Activated CD8-positive, alpha-beta T cell treated with anti-CD3 and anti-CD28 coated beads for 36 hours (primary cell): Measurements from ENCODE around the gene LARP1B. TPM values are rescaled to one million over a fixed set of nuclear protein-coding genes. Genes with fewer than 3 reads are reported as not detected.
A peak's percentile ranks its signal among the peaks of the same experiment; 100 is the strongest.
"Not testable (repeated sequence)": the region's sequence is repeated elsewhere in the genome, so short reads cannot be mapped to it uniquely, and the experiment has no call there.

Experiments used
- ATAC-seq: fragments of 200-7000 bp; cut with Tn5 transposase; one replicate; pipeline ENCODE4 v1.10.0; 2021; ENCODE audit warnings: mild to moderate bottlenecking, moderate library complexity
- CTCF ChIA-PET: fragments of 350-600 bp; sonication (Branson Sonifier 250); formaldehyde crosslinking; loops from one replicate; lab custom pipeline; 2021; ENCODE audit warnings: antibody characterized with exemption; lab: Charles Lee
- POLR2A ChIA-PET: fragments of 350-600 bp; sonication (Branson Sonifier 250); formaldehyde crosslinking; loops from one replicate; lab custom pipeline; 2021; ENCODE audit warnings: antibody characterized with exemption; lab: Charles Lee
- DNase-seq: peaks from one replicate; pipeline ENCODE4 v3.0.0-alpha.2; 2020
- H3K27ac Mint-ChIP-seq: one replicate; pipeline ENCODE4 v1.8.0; 2021; ENCODE audit warnings: mild to moderate bottlenecking, mixed read lengths
- H3K27me3 Mint-ChIP-seq: one replicate; pipeline ENCODE4 v1.8.0; 2021; ENCODE audit warnings: mixed read lengths
- H3K36me3 Mint-ChIP-seq: one replicate; pipeline ENCODE4 v1.8.0; 2021; ENCODE audit warnings: low read depth, mixed read lengths
- H3K4me1 Mint-ChIP-seq: one replicate; pipeline ENCODE4 v1.8.0; 2021; ENCODE audit warnings: low read depth, mixed read lengths
- H3K4me3 Mint-ChIP-seq: one replicate; pipeline ENCODE4 v1.8.0; 2021; ENCODE audit warnings: mild to moderate bottlenecking, moderate library complexity, mixed read lengths
- H3K9me3 Mint-ChIP-seq: one replicate; pipeline ENCODE4 v1.8.0; 2021; ENCODE audit warnings: mixed read lengths
- intact Hi-C: fragments of 100-400 bp; cut with micrococcal nuclease; formaldehyde crosslinking; loops from one replicate; pipeline ENCODE4 v1.10.0; 2022
- total RNA-seq, 2 experiments: library from RNA; stranded (reverse); gene quantifications; one replicate each; pipeline ENCODE4 v1.2.3, GENCODE V29; 2021
- TF ChIP-seq, protein P1 (sequence below): fragments of 200-600 bp; IDR thresholded peaks from one replicate; pipeline ENCODE4 v1.8.0; 2022; ENCODE audit warnings: antibody characterized with exemption, mild to moderate bottlenecking

The LARP1B gene
- total RNA-seq, 2 experiments from 2014 or later = 23.8 to 23.9 TPM

DNA sequence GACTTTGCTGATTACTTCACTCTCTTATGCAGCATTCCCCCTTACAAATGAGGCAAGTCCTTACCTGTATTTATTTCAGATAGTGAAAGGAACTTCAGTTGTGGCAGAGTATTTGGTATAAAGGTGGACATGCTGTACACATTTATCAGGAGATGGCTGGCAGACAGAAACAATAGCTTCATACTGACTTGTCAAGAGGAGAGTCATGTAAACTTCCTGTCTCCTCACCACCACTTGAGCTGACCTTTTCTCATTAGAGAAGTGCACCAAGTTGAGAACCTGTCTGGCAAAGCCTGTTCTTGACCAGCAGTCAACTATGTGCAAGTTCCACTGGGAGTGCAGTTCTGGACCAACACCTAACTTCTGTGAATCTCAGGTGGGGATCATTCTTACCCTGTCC, 80.8 kb downstream of the LARP1B start:
- ChIA-PET CTCF (no interaction called here), POLR2A (no interaction called here)
- Mint-ChIP-seq H3K36me3 (peaks cover 18% of the 10 kb centered on the region), H3K27ac (no peak overlapping the region), H3K27me3 (no peaks in the 10 kb centered on the region), H3K4me1 (no peaks in the 10 kb centered on the region), H3K4me3 (no peak overlapping the region), H3K9me3 (peaks cover 10% of the 10 kb centered on the region)
- DNase-seq (no peak), ATAC-seq (no peak)
- TF ChIP-seq, protein P1, sequence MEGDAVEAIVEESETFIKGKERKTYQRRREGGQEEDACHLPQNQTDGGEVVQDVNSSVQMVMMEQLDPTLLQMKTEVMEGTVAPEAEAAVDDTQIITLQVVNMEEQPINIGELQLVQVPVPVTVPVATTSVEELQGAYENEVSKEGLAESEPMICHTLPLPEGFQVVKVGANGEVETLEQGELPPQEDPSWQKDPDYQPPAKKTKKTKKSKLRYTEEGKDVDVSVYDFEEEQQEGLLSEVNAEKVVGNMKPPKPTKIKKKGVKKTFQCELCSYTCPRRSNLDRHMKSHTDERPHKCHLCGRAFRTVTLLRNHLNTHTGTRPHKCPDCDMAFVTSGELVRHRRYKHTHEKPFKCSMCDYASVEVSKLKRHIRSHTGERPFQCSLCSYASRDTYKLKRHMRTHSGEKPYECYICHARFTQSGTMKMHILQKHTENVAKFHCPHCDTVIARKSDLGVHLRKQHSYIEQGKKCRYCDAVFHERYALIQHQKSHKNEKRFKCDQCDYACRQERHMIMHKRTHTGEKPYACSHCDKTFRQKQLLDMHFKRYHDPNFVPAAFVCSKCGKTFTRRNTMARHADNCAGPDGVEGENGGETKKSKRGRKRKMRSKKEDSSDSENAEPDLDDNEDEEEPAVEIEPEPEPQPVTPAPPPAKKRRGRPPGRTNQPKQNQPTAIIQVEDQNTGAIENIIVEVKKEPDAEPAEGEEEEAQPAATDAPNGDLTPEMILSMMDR = no peak
- intact Hi-C loops = no loop called here

DNA sequence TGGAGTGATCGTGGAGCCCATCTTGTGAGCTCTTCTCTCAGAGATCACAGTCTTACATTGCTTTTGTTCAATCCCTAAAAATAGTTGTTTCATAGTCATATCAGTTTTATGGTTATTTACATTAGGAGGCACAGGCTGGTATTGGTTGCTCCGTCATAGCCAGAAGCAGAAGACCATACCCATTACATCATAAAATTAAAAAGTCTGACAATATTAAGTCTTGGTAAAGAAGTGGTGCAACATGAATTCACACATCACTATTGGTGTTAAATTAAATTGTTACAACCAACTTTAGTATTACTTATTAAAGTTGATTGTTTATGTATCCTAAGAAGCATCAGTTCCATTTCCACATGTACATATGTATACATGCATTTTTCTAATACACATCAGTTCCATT, 84.6 kb downstream of the LARP1B start:
- H3K27me3 Mint-ChIP-seq = no peaks in the 10 kb centered on the region
- CTCF ChIA-PET = no interaction called here
- peaks cover 18% of the 10 kb centered on the region for H3K36me3 Mint-ChIP-seq
- TF ChIP-seq, protein P1 = no peak
- H3K4me3 Mint-ChIP-seq = no peak overlapping the region
- H3K9me3 Mint-ChIP-seq = peaks cover 10% of the 10 kb centered on the region
- ATAC-seq = no peak
- H3K4me1 Mint-ChIP-seq = no peaks in the 10 kb centered on the region
- H3K27ac Mint-ChIP-seq = no peak overlapping the region
- POLR2A ChIA-PET = no interaction called here
- no peak for DNase-seq
- intact Hi-C loops = no loop called here

DNA sequence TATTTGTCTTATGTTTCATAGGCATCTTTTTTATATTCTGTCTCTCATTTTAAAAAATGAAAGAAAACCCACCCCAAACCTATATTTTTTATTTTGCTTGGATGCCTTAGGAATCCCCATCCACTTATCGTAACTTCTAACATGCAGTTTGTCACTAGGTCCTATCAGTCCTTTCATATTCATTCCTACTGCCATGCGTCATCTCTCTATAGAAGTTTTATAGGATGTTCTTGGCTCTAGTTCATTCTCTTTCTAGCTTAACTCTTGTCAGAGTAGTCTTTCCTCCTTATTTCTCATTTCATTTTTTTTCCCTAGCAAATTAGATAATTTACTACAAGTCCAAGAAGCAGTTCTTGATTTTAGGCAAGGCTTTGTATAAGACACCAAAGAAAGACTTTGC, 92.7 kb downstream of the LARP1B start:
- Mint-ChIP-seq H3K4me1 (no peaks in the 10 kb centered on the region), H3K27me3 (no peaks in the 10 kb centered on the region), H3K4me3 (no peak overlapping the region), H3K27ac (no peak overlapping the region), H3K9me3 (no peaks in the 10 kb centered on the region), H3K36me3 (peaks cover 10% of the 10 kb centered on the region)
- TF ChIP-seq, protein P1 = no peak
- ChIA-PET CTCF (no interaction called here), POLR2A (no interaction called here)
- ATAC-seq (no peak), DNase-seq (no peak)
- intact Hi-C loops = no loop called here

DNA sequence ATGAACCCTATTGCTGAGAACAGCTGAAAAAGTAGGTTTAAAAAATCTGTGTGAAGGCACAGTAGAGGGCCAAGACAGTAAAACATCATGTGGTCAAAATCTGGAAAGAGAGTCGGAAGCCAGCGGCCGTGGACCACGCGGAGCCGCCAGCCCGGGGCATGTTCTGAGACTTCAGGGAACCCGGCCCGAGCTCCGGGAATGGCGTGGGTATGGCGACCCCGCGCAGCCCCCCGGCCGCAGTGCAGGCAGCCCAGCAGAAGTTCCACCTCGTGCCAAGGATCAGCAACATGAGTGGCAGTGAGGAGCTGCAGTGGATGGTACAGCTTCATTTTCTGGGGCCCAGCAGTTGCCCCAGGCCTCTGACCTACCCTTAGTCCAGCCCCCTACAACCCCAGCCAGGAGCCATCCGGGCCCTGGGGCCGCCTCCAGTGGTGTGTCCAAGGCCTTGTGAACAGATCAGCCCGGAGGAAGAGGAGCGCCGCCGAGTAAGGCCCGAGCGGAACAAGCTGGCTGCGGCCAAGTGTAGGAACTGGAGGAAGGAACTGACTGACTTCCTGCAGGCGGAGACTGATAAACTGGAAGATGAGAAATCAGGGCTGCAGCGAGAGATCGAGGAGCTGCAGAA, 94.2 kb downstream of the LARP1B start:
- no peaks in the 10 kb centered on the region for H3K4me1 Mint-ChIP-seq

DNA sequence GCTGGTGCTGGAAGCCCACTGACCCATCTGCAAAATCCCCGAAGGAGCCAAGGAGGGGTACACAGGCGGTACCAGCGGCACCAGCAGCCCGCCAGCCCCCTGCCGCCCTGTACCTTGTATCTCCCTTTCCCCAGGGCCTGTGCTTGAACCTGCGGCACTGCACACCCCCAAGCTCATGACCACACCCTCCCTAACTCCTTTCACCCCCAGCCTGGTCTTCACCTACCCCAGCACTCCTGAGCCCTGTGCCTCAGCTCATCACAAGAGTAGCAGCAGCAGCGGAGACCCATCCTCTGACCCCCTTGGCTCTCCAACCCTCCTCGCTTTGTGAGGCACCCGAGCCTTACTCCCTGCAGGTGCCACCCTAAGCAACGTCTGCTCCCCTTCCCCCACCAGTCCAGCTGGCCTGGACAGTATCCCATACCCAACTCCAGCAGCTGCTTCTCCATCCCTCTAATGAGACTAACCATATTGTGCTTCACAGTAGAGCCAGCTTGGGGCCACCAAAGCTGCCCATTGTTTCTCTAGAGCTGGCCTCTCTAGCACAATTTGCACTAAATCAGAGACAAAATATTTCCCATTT, 94.9 kb downstream of the LARP1B start:
- ChIA-PET POLR2A (no interaction called here), CTCF (no interaction called here)
- no peaks in the 10 kb centered on the region for H3K9me3 Mint-ChIP-seq
- DNase-seq = no peak
- no peak overlapping the region for H3K4me3 Mint-ChIP-seq
- H3K27me3 Mint-ChIP-seq = no peaks in the 10 kb centered on the region
- H3K36me3 Mint-ChIP-seq = peaks cover 10% of the 10 kb centered on the region
- TF ChIP-seq, protein P1 = no peak
- no peak for ATAC-seq
- H3K27ac Mint-ChIP-seq = no peak overlapping the region
- no peaks in the 10 kb centered on the region for H3K4me1 Mint-ChIP-seq
- intact Hi-C loops = no loop called here

More for the DNA sequence above, 94.2 kb downstream of the LARP1B start:
- TF ChIP-seq, protein P1 = no peak
- no peak for ATAC-seq
- DNase-seq = no peak
- intact Hi-C loops = no loop called here
- Mint-ChIP-seq H3K36me3 (peaks cover 10% of the 10 kb centered on the region), H3K27ac (no peak overlapping the region), H3K4me3 (no peak overlapping the region), H3K27me3 (no peaks in the 10 kb centered on the region), H3K9me3 (no peaks in the 10 kb centered on the region)
- ChIA-PET POLR2A (no interaction called here), CTCF (no interaction called here)

DNA sequence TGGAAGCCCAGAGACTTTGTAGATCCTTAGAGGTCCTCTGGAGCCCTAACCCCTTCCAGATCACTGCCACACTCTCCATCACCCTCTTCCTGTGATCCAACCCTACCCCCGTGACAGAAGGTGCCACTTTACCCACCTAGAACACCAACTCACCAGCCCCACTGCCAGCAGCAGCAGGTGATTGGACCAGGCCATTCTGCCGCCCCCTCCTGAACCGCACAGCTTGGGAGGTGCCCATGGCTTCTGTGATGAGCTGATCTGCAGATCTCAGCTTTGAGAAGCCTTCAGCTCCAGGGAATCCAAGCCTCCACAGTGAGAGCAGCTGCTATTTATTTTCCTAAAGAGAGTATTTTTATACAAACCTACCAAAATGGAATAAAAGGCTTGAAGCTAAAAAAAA, 95.4 kb downstream of the LARP1B start:
- H3K27ac Mint-ChIP-seq, intact Hi-C loops, H3K9me3 Mint-ChIP-seq, H3K4me1 Mint-ChIP-seq, CTCF ChIA-PET, DNase-seq, POLR2A ChIA-PET, H3K27me3 Mint-ChIP-seq, H3K4me3 Mint-ChIP-seq: not testable (repeated sequence)
- ATAC-seq = peak; percentile 53
- peaks cover 10% of the 10 kb centered on the region for H3K36me3 Mint-ChIP-seq
